HL-60 (cell line): Measurements from ENCODE around the gene CLEC14A.

Experiments
- TF ChIP-seq, protein P1 (sequence below): IDR thresholded peaks from one replicate; pipeline ENCODE4 v1.5.1; 2011; ENCODE audit warnings: low read length, control low read depth, inconsistent platforms; ENCODE audit not compliant: insufficient read depth
- TF ChIP-seq, protein P2 (sequence below): IDR thresholded peaks from 2 replicates; pipeline ENCODE4 v1.6.1; 2012; ENCODE audit warnings: low read depth; ENCODE audit not compliant: insufficient replicate concordance

DNA sequence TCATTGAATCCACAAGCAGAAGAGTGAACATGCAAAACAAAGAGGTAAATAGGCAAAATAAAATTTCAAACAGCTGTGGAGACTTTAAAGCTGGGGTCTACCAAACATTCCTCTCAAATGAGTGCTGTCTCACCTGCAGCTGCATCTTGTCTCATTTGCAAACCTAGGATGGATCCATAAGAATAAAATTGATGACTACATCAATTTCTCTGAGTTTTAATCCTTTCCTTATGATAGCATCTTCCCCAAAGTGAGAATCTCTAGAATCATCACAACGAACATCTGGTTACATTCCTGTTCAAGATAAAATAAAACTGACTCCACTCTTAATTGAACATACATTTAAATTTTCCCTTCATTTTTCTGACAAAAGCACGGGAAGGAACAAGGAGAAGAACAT lies 29.9 kb downstream of the CLEC14A start:
- TF ChIP-seq, protein P1, sequence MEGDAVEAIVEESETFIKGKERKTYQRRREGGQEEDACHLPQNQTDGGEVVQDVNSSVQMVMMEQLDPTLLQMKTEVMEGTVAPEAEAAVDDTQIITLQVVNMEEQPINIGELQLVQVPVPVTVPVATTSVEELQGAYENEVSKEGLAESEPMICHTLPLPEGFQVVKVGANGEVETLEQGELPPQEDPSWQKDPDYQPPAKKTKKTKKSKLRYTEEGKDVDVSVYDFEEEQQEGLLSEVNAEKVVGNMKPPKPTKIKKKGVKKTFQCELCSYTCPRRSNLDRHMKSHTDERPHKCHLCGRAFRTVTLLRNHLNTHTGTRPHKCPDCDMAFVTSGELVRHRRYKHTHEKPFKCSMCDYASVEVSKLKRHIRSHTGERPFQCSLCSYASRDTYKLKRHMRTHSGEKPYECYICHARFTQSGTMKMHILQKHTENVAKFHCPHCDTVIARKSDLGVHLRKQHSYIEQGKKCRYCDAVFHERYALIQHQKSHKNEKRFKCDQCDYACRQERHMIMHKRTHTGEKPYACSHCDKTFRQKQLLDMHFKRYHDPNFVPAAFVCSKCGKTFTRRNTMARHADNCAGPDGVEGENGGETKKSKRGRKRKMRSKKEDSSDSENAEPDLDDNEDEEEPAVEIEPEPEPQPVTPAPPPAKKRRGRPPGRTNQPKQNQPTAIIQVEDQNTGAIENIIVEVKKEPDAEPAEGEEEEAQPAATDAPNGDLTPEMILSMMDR = no peak
- TF ChIP-seq, protein P2, sequence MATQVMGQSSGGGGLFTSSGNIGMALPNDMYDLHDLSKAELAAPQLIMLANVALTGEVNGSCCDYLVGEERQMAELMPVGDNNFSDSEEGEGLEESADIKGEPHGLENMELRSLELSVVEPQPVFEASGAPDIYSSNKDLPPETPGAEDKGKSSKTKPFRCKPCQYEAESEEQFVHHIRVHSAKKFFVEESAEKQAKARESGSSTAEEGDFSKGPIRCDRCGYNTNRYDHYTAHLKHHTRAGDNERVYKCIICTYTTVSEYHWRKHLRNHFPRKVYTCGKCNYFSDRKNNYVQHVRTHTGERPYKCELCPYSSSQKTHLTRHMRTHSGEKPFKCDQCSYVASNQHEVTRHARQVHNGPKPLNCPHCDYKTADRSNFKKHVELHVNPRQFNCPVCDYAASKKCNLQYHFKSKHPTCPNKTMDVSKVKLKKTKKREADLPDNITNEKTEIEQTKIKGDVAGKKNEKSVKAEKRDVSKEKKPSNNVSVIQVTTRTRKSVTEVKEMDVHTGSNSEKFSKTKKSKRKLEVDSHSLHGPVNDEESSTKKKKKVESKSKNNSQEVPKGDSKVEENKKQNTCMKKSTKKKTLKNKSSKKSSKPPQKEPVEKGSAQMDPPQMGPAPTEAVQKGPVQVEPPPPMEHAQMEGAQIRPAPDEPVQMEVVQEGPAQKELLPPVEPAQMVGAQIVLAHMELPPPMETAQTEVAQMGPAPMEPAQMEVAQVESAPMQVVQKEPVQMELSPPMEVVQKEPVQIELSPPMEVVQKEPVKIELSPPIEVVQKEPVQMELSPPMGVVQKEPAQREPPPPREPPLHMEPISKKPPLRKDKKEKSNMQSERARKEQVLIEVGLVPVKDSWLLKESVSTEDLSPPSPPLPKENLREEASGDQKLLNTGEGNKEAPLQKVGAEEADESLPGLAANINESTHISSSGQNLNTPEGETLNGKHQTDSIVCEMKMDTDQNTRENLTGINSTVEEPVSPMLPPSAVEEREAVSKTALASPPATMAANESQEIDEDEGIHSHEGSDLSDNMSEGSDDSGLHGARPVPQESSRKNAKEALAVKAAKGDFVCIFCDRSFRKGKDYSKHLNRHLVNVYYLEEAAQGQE = no peak
